Upper lobe of right lung (tissue), 1 donor: ENCODE results near the gene PAGR1. TPM values are rescaled to one million over a fixed set of nuclear protein-coding genes. Genes with fewer than 3 reads are reported as not detected.
"Not testable (repeated sequence)": the region's sequence is repeated elsewhere in the genome, so short reads cannot be mapped to it uniquely, and the experiment has no call there.

Experiments used
- ATAC-seq: fragments of 200-7000 bp; cut with Tn5 transposase; one replicate; pipeline ENCODE4 v1.9.1; 2020; ENCODE audit warnings: mild to moderate bottlenecking, moderate library complexity
- DNase-seq: peaks from one replicate; pipeline ENCODE4 v3.0.0-alpha.2; 2020
- H3K27ac ChIP-seq: fragments of 200-600 bp; one replicate; pipeline ENCODE4 v1.8.0; 2022
- H3K27me3 ChIP-seq: fragments of 200-600 bp; one replicate; pipeline ENCODE4 v1.8.0; 2022; ENCODE audit warnings: mild to moderate bottlenecking
- H3K36me3 ChIP-seq: fragments of 200-600 bp; one replicate; pipeline ENCODE4 v1.8.0; 2022
- H3K4me1 ChIP-seq: fragments of 200-600 bp; one replicate; pipeline ENCODE4 v1.8.0; 2022
- H3K4me3 ChIP-seq: fragments of 200-600 bp; one replicate; pipeline ENCODE4 v1.8.0; 2022; ENCODE audit warnings: mild to moderate bottlenecking
- H3K9me3 ChIP-seq: fragments of 200-600 bp; one replicate; pipeline ENCODE4 v1.8.0; 2022
- intact Hi-C: fragments of 100-400 bp; cut with DNase I; formaldehyde crosslinking; loops from one replicate; pipeline ENCODE4 v1.11.0; 2022
- total RNA-seq: library from RNA; stranded (reverse); fragmentation: NEBNext Ultra II Directional; extraction: Animal tissue kit (Norgen Biotek cat#: 25700); gene quantifications from one replicate; pipeline ENCODE4 v1.2.1, GENCODE V29; 2021
- TF ChIP-seq, protein P1 (sequence below): fragments of 200-600 bp; IDR thresholded peaks from one replicate; pipeline ENCODE4 v1.8.0; 2022; ENCODE audit warnings: antibody characterized with exemption
- donor health status: DM: no; HTN: yes; CAD: no; lungs with severe emphysema.

The PAGR1 gene
- total RNA-seq, 1 donor from 2014 or later = 15.2 TPM

DNA sequence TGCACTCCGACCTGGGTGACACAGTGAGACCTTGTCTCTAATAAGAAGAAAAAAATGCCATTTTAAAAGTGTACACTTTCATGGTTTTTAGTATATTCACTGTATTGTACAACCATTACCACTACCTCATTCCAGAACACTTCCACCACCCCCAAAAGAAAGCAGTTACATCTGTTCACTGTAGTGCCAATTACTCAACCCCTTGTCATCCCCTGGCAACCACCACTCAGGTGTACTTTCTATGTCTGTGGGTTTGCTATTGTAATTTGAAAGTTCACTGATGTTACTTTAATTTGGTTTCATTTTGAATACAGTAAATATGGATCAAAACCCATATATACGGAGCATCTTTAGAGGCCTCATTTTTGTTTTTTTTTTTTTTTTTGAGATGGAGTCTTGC lies 31.8 kb upstream of the PAGR1 start:
- no peak overlapping the region for H3K27ac ChIP-seq
- H3K27me3 ChIP-seq = no peaks in the 10 kb centered on the region
- intact Hi-C loops = no loop called here
- DNase-seq (no peak), ATAC-seq (no peak)
- no peak overlapping the region for H3K4me3 ChIP-seq
- TF ChIP-seq, protein P1, sequence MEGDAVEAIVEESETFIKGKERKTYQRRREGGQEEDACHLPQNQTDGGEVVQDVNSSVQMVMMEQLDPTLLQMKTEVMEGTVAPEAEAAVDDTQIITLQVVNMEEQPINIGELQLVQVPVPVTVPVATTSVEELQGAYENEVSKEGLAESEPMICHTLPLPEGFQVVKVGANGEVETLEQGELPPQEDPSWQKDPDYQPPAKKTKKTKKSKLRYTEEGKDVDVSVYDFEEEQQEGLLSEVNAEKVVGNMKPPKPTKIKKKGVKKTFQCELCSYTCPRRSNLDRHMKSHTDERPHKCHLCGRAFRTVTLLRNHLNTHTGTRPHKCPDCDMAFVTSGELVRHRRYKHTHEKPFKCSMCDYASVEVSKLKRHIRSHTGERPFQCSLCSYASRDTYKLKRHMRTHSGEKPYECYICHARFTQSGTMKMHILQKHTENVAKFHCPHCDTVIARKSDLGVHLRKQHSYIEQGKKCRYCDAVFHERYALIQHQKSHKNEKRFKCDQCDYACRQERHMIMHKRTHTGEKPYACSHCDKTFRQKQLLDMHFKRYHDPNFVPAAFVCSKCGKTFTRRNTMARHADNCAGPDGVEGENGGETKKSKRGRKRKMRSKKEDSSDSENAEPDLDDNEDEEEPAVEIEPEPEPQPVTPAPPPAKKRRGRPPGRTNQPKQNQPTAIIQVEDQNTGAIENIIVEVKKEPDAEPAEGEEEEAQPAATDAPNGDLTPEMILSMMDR = no peak
- no peaks in the 10 kb centered on the region for H3K36me3 ChIP-seq
- peaks cover 12% of the 10 kb centered on the region for H3K4me1 ChIP-seq
- H3K9me3 ChIP-seq = no peaks in the 10 kb centered on the region

DNA sequence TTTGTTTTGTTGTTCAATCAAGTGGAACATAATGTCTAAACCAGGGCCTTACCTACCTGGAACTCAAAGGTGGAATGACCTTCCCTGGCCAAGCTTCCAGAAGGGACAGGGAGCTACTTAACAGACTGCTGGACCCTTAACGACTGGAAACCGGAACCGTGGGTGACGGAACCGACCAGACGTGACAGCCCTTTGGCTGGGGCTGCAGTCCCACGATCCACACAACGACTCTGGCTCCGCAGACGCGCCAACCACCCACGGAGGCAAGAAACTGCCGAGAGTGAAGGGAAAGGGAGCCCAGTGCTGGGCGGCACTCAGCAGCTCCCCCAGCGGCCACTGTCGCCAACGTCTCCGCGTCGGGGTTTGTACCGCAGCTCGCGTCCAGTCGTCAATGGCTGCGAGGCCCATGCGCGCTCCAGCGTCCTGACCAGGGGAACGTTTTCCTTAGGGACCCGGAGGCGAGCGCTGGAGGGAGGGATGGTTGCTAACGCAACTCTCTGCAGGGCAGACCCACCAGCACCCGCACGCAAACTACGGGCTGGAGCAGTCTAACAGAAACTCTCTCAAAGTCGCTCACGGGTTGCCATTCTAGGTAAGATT lies 31.0 kb upstream of the PAGR1 start:
- no peaks in the 10 kb centered on the region for H3K27me3 ChIP-seq
- H3K27ac ChIP-seq = no peak overlapping the region
- TF ChIP-seq, protein P1 = peak; percentile 79
- H3K36me3 ChIP-seq = no peaks in the 10 kb centered on the region
- ATAC-seq = peak; percentile 92
- peak overlapping the region; percentile 29 for H3K4me3 ChIP-seq
- DNase-seq = peak; percentile 83
- peaks cover 18% of the 10 kb centered on the region for H3K4me1 ChIP-seq
- no peaks in the 10 kb centered on the region for H3K9me3 ChIP-seq
- intact Hi-C loops = no loop called here

DNA sequence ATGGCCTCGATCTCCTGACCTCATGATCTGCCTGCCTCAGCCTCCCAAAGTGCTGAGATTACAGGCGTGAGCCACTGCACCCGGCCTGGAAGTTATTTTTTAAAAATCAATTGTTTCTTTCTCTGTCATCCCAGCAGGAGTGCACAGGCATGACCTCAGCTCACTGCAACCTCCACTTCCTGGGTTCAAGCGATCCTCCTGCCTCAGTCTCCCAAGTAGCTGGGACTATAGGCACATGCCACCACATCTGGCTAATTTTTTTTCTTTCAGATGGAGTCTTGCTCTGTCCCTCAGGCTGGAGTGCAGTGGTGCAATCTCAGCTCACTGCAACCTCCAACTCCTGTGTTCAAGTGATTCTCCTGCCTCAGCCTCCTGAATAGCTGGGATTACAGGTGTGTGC lies 28.8 kb upstream of the PAGR1 start:
- H3K27ac ChIP-seq, intact Hi-C loops, H3K9me3 ChIP-seq, DNase-seq, H3K36me3 ChIP-seq, H3K27me3 ChIP-seq, H3K4me3 ChIP-seq, ATAC-seq: not testable (repeated sequence)
- peaks cover 27% of the 10 kb centered on the region for H3K4me1 ChIP-seq

DNA sequence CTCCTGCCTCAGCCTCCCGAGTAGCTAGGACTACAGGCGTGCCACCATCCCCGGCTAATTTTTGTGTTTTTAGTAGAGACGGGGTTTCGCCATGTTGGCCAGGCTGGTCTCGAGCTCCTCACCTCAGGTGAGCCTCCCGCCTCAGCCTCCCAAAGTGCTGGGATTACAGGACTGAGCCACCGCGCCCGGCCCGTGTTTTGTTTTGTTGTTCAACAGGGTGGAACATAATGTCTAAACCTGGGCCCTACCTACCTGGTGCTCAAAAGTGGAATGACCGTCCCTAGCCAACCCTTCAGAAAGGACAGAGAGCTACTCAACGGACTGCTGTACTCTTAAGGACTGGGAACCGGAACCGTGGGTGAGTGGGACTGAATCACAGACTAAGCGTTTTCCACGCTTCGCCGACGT lies 26.2 kb upstream of the PAGR1 start:
- ATAC-seq = peak; percentile 38

DNA sequence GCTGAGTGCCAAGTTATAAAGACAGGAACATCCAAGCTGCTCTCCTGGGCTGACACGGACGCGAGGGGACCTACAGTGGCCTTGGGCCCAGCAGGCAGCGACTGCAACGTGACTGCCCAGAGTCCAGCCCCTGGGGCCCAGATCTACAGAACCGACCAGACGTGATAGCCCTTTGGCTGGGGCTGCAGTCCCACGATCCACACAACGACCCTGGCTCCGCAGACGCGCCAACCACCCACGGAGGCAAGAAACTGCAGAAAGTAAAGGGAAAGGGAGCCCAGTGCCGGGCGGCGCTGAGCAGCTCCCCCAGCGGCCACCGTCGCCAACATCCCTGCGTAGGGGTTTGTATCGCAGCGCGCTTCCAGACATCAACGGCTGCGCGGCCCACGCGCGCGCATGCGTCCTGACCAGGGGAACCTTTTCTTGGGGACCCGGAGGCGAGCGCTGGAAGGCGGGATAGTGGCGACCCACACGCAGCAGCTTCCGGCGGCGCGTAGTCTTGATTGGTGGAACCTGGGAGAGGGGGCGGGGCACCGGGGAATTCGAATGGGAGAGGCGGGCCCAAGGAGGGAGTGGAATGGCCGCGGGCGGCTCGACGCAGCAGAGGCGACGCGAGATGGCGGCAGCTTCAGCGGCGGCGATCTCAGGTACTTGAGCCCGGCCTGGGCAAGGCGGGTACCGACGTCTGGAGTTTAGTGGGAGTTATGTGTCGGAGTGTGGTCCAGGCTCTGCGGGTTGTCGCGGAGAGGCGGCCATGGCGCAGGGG lies 25.6 kb upstream of the PAGR1 start, which contains the start of gene KIF22:
TSS of gene KIF22 (plus strand) at position 569 of the 766 bp plus-strand sequence. CDS start at position 578, 9 bp downstream.
- DNase-seq = peak; percentile 100
- H3K4me1 ChIP-seq = peaks cover 17% of the 10 kb centered on the region
- no peaks in the 10 kb centered on the region for H3K9me3 ChIP-seq
- TF ChIP-seq, protein P1 = peak; percentile 76
- no peaks in the 10 kb centered on the region for H3K27me3 ChIP-seq
- peak within 1 kb of the TSS; percentile 93 for H3K4me3 ChIP-seq
- H3K27ac ChIP-seq = peak within 1 kb of the TSS; percentile 92
- intact Hi-C loops = no loop called here
- no peaks in the 10 kb centered on the region for H3K36me3 ChIP-seq
- ATAC-seq = peak; percentile 99

More for the DNA sequence above, 26.2 kb upstream of the PAGR1 start:
- Histone ChIP-seq H3K4me1 (peaks cover 23% of the 10 kb centered on the region), H3K27me3 (no peaks in the 10 kb centered on the region), H3K27ac (peak overlapping the region; percentile 92), H3K4me3 (peak overlapping the region; percentile 93), H3K36me3 (no peaks in the 10 kb centered on the region), H3K9me3 (no peaks in the 10 kb centered on the region)
- peak; percentile 76 for DNase-seq
- intact Hi-C loops = no loop called here
- TF ChIP-seq, protein P1 = no peak
